A673 (cell line): ENCODE data around the gene ERCC6.

ENCODE experiments used
- EZH2 ChIP-seq: fragments of 200-600 bp; sonication (generic); IDR thresholded peaks from 2 replicates; pipeline ENCODE4 v1.6.1; 2017; ENCODE audit warnings: borderline replicate concordance, low read depth, mild to moderate bottlenecking, mixed read lengths, antibody characterized with exemption, low read length; ENCODE audit not compliant: poor library complexity, severe bottlenecking
- TF ChIP-seq, protein P1 (sequence below): fragments of 300-800, 200-600 bp; sonication (generic); conservative IDR thresholded peaks from 2 replicates; pipeline ENCODE4 v1.5.1; 2017; ENCODE audit warnings: low read depth, mild to moderate bottlenecking, antibody characterized with exemption, low read length, moderate library complexity, mixed read lengths

DNA sequence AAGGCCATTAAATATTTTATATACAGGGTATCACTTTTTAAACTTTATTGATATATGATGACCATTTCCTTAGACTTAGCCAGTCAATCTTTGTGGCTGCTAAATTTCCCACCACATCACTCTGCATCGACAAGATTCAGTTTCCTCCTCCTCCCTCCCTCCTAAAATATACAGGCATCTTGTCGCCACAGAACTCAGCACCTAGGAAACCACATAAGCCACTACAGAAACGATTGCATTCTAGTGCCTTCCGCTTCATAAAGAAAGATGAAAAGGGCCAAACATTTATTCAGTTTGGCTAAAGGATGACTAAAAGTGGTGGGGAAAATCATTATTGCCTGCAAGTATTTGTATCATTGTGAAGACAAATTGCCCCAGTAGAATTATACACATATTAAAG, 30.7 kb downstream of the ERCC6 start:
- TF ChIP-seq, protein P1, sequence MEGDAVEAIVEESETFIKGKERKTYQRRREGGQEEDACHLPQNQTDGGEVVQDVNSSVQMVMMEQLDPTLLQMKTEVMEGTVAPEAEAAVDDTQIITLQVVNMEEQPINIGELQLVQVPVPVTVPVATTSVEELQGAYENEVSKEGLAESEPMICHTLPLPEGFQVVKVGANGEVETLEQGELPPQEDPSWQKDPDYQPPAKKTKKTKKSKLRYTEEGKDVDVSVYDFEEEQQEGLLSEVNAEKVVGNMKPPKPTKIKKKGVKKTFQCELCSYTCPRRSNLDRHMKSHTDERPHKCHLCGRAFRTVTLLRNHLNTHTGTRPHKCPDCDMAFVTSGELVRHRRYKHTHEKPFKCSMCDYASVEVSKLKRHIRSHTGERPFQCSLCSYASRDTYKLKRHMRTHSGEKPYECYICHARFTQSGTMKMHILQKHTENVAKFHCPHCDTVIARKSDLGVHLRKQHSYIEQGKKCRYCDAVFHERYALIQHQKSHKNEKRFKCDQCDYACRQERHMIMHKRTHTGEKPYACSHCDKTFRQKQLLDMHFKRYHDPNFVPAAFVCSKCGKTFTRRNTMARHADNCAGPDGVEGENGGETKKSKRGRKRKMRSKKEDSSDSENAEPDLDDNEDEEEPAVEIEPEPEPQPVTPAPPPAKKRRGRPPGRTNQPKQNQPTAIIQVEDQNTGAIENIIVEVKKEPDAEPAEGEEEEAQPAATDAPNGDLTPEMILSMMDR, result no peak
- TF ChIP-seq EZH2, result no peak
